ENCODE measurements around the gene NEDD4L.

NEDD4L gene

GRCh38 chr18:58152216-58152615 lies 108.2 kb downstream of the NEDD4L start:
- no peak for TF ChIP-seq CTCF (conservative IDR thresholded peaks at IDR 0.05; ENCODE audit: low read depth)
- ChIA-PET CTCF (no interaction called here), POLR2A (ENCODE audit: low non-redundant PET) (no interaction called here)
- no peak overlapping the region for H3K27ac ChIP-seq
- DNase-seq (ENCODE audit: low spot score): no peak

- ChIA-PET CTCF (no interaction called here), POLR2A (ENCODE audit: low non-redundant PET) (no interaction called here)
- TF ChIP-seq CTCF (conservative IDR thresholded peaks at IDR 0.05; ENCODE audit: low read depth): no peak
Observed at GRCh38 chr18:58152891-58153290, 108.9 kb downstream of the NEDD4L start.

GRCh38 chr18:58156516-58156915 lies 112.5 kb downstream of the NEDD4L start:
- ChIA-PET CTCF (interaction anchor here (0.6 kb wide), 1 partner anchor 232 kb away, joined by 4 read pairs; no protein-coding TSS in a partner anchor), POLR2A (ENCODE audit: low non-redundant PET) (no interaction called here)
- no peak overlapping the region for H3K27ac ChIP-seq
- no peak for TF ChIP-seq CTCF (conservative IDR thresholded peaks at IDR 0.05; ENCODE audit: low read depth)
- DNase-seq (ENCODE audit: low spot score): no peak

More at GRCh38 chr18:58152891-58153290, 108.9 kb downstream of the NEDD4L start:
- no peak for DNase-seq (ENCODE audit: low spot score)
- no peak overlapping the region for H3K27ac ChIP-seq

GRCh38 chr18:58157237-58157636 lies 113.2 kb downstream of the NEDD4L start:
- no peak for DNase-seq (ENCODE audit: low spot score)
- no peak overlapping the region for H3K27ac ChIP-seq
- CTCF ChIA-PET: interaction anchor here (0.6 kb wide), 1 partner anchor 232 kb away, joined by 4 read pairs; no protein-coding TSS in a partner anchor
- no peak for TF ChIP-seq CTCF (conservative IDR thresholded peaks at IDR 0.05; ENCODE audit: low read depth)
- POLR2A ChIA-PET (ENCODE audit: low non-redundant PET): no interaction called here

GRCh38 chr18:58158008-58158407 lies 114.0 kb downstream of the NEDD4L start:
- ChIA-PET POLR2A (ENCODE audit: low non-redundant PET) (no interaction called here), CTCF (no interaction called here)
- H3K27ac ChIP-seq: no peak overlapping the region
- no peak for DNase-seq (ENCODE audit: low spot score)
- no peak for TF ChIP-seq CTCF (conservative IDR thresholded peaks at IDR 0.05; ENCODE audit: low read depth)

GRCh38 chr18:58158459-58158858 lies 114.4 kb downstream of the NEDD4L start:
- no peak for TF ChIP-seq CTCF (conservative IDR thresholded peaks at IDR 0.05; ENCODE audit: low read depth)
- POLR2A ChIA-PET (ENCODE audit: low non-redundant PET): no interaction called here
- H3K27ac ChIP-seq: no peak overlapping the region
- DNase-seq (ENCODE audit: low spot score): no peak
- CTCF ChIA-PET: no interaction called here

GRCh38 chr18:58161659-58162058 lies 117.6 kb downstream of the NEDD4L start:
- CTCF ChIA-PET: interaction anchor here (0.8 kb wide), 1 partner anchor 18 kb away, joined by 3 read pairs; no protein-coding TSS in a partner anchor
- no peak overlapping the region for H3K27ac ChIP-seq
- DNase-seq (ENCODE audit: low spot score): peak; percentile 27

More at GRCh38 chr18:58161659-58162058, 117.6 kb downstream of the NEDD4L start:
- no peak for TF ChIP-seq CTCF (conservative IDR thresholded peaks at IDR 0.05; ENCODE audit: low read depth)
- POLR2A ChIA-PET (ENCODE audit: low non-redundant PET): no interaction called here
